ENCODE measurements around the gene OAS2.
A peak's percentile ranks its signal among the peaks of the same experiment; 100 is the strongest.

The OAS2 gene, protein sequence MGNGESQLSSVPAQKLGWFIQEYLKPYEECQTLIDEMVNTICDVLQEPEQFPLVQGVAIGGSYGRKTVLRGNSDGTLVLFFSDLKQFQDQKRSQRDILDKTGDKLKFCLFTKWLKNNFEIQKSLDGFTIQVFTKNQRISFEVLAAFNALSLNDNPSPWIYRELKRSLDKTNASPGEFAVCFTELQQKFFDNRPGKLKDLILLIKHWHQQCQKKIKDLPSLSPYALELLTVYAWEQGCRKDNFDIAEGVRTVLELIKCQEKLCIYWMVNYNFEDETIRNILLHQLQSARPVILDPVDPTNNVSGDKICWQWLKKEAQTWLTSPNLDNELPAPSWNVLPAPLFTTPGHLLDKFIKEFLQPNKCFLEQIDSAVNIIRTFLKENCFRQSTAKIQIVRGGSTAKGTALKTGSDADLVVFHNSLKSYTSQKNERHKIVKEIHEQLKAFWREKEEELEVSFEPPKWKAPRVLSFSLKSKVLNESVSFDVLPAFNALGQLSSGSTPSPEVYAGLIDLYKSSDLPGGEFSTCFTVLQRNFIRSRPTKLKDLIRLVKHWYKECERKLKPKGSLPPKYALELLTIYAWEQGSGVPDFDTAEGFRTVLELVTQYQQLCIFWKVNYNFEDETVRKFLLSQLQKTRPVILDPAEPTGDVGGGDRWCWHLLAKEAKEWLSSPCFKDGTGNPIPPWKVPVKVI

DNA sequence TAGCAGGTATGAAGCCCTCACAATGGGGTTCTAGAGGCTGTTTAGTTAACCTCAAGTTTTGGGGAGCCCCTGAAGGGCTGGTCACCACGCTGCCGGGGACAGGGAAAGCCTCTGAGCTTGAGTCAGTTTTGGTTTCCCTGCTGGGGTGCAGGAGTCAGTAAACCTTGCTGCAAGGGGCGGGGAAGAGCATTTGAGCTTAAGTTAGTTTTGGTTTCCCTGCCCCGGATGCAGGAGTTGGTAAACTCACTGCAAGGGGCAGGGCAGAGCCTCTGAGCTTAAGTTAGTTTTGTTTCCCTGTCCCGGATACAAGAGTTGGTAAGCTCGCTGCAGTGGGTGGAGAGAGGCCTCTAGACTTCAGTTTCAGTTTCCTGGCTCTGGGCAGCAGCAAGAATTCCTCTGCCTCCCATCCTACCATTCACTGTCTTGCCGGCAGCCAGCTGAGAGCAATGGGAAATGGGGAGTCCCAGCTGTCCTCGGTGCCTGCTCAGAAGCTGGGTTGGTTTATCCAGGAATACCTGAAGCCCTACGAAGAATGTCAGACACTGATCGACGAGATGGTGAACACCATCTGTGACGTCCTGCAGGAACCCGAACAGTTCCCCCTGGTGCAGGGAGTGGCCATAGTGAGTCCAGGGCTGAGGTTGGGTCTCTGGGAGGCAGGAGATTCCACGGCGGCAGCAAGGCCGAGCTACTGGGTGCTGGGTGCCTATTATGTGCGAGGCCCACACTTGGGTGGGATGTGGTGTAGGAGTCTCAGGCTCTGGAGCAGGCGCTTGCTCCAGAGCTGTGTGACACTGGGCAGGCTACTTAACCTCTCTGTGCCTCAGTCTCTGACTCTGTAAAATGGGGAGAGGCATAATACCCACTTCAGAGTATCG is at the start of gene OAS2:
Gene OAS2, plus strand, starts transcription at position 357 of the 878 bp plus-strand sequence. Its CDS starts 90 bp downstream, at position 447.
- DNase-seq = peak; percentile 68

DNA sequence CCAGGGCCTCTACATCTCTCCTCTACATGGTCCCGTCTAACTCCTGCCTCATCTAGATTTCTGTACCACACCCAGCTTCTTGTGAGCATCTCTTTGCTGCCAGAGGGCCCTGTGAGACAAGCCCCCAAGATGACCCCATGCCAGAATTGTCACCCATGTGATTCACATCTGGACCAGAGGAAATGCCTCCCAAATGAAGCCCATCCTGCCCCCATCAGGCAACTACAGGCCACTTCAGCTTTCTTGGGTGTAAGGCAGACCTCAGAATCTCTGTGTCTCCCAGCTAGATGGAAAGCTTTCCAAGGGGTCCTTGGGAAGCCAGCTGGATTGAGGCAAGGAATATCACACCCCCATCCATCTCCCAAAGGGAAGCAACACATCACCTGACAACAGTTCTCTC is 49.3 kb upstream of the OAS2 start:
- no peak for DNase-seq

DNA sequence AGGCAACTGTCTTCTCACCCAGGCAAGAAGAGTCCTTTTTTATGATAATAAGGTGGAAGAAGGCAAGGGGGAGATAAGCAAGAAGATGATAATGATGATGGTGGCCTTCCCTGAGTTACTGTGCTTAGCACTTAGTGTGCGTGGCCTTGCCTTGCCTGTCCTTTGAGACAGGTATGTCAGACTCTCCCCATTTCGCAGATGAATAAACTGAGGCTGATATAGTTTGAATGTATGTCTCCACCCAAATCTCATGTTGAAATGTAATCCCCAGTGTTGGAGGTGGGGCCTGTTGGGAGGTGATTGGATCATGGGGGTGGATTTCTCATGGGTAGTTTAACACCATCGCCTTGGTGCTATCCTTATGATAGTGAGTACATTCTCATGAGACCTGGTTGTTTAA is 48.6 kb upstream of the OAS2 start:
- no peak for DNase-seq

DNA sequence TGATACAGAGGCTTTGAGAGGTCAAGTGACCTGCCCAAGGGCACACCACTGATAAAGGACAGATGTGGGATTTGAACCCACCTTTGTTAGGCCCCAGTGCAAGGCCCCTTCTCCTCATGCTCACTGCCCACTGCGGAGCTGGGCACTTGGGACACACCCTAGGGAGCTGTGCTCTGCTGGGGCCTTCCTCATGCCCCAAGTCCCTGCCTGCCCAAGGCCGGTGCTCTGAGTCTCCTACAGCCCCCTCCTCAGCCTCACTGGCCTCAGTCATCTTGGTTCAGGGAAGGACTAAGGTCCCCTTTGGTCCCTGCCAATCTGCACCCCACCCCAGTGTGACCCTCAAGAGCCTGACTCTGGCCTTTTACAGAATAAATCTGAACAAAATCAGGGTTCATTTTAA is 48.0 kb upstream of the OAS2 start:
- no peak for DNase-seq

DNA sequence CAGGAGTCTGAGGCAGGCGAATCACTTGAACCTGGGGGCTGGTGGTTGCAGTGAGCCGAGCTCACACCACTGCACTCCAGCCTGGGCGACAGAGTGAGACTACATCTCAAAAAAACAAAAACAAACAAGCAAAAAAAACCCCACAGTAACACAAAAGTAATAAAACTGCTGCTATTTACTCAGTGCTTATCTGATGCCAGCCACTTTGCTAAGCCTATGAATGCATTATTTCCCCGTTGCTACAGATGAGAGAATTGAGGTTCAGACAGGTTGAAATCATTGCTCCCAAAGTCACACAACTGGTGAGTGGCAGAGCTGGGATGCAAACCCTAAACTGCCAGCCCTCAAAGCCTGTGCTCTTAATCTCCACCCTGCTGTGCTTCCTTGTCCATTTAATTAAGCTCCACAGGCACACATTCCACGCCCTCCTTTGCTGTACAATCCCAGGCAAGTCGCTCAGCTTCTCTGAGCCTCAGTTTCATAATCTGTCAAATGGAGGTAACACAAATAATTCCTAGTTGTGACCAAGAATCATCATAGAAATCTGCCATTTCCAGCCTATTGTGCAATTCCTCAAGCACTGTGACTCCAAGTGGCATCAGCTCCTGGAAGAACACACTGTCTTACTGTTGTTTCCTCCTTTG is 45.7 kb upstream of the OAS2 start:
- DNase-seq = no peak

DNA sequence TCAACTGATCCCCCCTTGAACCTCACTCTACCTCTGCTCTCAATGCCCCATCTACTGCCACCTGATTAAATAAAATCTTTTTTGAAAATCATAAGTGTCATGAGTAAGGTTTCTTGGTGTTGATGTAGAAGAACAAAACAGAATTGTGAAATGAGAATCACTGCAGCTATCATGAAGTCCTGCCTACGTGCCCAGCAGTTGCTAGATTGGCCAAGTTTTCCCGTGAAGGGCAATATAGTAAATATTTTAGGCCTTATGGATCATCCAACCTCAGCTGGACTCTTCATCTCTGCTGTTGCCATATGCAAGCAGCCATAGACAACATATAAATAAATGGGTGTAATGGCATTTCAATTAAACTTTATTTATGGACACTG is 45.2 kb upstream of the OAS2 start:
- no peak for DNase-seq

DNA sequence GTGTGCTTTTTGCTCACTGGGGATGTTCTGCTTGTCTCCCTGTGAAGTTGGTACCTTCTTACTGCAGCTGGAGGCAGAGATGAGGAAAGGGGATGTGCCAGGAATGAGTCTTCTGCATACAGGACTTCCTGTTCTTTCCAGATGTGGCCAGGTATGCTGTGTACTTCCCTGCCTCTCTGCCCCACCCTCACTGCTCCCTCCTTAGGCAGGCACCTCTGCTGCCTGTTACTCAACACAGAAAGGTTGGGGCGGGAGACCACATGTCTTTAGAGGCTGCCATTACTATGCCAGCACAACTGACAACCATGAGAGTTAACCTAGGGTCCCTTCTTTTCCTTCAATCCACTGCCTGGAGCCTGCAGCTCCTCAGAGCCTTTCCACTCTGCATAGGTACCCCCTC is 42.1 kb upstream of the OAS2 start:
- DNase-seq = no peak

DNA sequence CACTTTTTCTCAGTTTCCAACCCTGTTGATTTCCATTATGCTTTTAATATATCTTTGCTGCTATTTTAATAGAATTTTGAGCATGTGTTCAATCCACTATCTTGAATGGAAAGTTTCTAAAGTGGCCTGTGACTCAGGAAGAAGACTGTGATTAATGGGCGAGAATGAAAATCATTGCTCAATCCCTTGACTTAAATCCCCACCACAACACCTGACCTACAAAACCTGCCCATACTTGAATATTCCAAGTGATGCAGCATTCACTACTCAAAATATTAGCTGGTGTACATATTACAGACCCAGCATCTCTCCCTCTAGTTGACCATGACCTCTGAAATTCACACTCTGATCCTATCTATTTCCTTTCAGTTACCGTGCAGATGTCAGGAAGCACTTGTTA is 41.4 kb upstream of the OAS2 start:
- no peak for DNase-seq

DNA sequence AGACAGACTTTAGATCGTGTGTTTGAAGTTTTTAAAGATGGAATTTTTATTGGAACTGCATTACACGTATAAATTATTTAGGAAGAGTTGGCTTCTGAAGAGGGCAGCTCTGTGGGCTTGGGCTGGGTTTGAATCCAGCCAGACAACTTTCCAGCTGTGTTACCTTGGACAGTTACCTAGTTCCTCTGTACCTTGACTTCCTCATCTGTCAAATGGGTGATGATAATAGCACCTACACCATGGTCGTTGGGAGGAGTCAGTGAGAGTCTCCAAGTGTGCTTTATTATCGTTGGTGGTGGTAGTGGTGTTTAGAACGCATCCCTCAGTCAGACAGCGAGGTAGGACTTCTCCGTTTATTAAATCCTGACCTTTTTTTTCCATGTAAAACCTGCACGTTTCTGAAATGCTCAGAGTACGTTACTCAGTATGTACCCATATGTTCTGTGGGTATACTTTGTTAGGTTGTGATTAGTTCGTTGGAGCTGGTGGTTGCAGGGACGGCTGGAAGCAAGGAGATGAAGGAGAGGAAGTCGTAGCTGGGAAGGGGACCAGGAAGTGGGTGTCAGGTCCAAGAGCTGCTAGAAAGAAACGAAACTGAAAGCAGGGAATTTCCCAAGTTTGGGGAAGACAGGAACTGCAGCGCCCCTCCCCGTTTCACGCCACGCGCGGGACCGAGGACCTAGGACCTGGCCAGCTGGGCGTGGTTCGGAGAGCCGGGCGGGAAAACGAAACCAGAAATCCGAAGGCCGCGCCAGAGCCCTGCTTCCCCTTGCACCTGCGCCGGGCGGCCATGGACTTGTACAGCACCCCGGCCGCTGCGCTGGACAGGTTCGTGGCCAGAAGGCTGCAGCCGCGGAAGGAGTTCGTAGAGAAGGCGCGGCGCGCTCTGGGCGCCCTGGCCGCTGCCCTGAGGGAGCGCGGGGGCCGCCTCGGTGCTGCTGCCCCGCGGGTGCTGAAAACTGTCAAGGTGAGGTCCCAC is 40.3 kb upstream of the OAS2 start, which contains the start of gene OAS3:
Gene OAS3, plus strand, starts transcription at position 734 of the 979 bp plus-strand sequence. Its CDS starts 57 bp downstream, at position 791.
- DNase-seq = peak; percentile 58

DNA sequence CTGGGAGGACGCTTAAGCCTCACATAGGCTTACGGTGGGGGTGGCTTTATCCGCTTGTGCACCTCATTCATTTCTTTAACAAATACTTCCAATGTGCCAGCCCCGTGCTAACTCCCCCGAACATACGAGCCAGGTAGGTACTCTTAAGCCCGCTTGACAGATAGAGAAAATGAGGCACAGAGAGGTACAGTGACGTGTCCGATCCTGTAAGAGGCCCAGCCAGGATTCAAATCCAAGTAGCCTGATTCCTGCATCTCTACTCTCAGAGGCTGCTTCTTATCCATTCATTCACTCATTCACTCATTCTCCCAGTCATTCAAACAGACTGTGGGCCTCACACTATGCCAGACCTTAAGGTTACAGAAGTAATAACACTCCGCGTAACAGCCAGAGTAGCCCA is 39.6 kb upstream of the OAS2 start:
- no peak for DNase-seq

DNA sequence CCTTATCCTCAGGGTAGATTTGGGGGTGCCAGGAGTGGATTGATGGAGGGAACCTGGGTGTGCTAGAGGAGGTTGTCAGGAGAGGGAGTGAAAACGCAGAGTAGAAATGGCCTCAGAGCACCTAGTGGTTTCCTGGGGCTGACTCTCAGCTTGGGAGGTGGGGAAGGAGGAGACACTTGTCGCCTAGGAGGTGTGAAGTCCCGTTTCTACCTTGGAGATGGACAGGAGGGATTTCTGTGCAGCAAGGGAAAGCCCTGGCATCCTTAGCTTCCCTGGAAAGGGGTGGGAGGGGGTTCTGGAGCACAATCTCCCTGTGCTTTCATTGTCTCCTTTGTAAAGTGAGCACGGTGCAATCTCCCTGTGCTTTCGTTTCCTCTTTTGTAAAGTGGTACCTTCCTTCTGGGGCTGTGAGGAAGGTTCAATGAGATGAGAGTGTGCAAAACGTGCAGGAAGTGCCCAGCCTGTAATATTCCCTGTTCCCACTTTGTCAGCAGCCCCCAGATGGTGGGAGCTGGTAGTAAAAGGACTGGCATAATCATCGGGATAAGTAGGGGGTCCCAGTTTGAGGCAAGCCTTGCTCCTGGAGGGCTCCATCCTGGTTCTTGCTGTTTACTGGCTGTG is 38.4 kb upstream of the OAS2 start:
- no peak for DNase-seq

DNA sequence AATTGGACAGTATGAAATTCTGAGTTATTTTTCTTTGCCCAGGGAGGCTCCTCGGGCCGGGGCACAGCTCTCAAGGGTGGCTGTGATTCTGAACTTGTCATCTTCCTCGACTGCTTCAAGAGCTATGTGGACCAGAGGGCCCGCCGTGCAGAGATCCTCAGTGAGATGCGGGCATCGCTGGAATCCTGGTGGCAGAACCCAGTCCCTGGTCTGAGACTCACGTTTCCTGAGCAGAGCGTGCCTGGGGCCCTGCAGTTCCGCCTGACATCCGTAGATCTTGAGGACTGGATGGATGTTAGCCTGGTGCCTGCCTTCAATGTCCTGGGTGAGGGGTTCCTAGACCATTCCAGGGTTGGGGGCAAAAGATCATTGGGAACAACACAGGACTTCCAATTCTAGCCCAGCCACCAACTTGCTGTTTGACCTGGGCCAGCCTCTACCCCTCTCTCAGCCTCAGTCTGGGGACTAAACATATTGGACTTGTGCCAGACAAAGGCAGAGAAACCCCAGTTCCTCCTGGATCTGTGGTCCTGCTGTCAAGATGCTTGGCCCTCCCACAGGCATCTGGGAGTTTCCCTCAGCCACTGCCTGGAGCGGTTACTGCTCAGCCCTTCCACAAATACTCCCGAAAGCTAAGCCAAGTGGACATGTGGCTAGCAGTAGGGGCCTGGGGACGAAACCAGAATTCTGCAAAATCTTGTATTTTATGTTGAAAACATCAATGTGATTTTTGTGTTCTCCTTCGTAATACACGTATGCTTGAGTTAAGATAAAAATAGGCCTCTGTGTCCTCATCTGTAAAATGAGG is 36.6 kb upstream of the OAS2 start:
- no peak for DNase-seq

DNA sequence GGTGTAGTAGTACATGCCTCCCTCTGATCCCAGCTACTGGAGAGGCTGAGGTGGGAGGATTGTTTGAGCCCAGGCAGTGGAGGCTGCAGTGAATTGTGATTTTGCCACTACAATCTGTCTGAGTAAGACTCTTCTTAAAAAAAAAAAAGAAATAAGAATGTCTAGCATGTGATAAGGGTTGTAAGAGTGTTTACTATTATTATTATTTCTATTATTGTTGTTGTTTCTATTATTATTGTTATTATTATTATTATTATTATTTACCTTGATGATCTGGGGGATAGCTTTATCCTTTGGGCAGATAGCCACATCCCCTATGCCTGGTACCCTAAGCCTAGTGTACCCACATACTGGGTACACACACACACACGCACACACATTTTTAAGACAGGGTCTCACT is 35.7 kb upstream of the OAS2 start:
- no peak for DNase-seq

DNA sequence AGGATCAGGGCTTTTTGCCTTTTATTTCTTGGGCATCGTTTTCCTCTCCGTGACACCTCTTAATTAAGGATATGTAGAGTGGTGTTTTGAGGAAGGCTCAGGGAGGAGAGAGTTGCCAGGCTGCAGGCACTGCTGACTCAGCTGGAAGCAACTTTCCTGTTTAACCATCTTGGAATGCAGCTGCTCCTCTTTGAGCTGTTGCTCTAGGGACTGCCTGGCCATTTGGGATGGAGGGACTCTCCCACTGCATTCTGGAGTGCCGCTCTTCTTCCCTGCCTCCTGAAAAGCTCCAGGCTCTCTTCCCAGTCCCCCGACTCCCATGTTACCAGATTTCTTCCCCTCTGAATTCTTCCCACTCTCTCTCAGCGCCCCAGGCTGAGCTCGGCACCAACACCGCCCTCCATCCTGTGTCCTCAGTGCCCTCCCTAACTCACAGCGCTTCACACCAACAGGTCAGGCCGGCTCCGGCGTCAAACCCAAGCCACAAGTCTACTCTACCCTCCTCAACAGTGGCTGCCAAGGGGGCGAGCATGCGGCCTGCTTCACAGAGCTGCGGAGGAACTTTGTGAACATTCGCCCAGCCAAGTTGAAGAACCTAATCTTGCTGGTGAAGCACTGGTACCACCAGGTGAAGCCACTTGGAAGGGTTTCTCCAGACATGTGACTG is 34.2 kb upstream of the OAS2 start:
- DNase-seq = no peak

DNA sequence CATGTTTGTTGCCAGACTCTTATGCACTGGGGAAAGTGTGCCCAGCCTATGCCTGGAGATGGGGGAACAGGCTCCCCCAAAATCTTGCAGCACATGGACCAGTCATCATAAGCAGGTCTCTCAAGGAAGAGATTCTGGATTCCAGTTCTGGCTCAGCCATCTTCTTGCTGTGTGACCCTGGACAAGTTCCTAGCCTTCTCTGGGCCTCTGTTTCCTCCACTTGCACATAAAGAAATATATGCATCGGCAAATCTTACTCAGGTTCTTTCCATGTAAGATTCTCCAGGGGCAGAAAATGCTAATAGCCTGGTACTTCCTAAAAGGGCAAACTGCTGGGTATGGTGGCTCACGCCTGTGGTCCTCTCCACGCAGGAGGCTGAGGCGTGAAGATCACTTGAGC is 32.8 kb upstream of the OAS2 start:
- no peak for DNase-seq

DNA sequence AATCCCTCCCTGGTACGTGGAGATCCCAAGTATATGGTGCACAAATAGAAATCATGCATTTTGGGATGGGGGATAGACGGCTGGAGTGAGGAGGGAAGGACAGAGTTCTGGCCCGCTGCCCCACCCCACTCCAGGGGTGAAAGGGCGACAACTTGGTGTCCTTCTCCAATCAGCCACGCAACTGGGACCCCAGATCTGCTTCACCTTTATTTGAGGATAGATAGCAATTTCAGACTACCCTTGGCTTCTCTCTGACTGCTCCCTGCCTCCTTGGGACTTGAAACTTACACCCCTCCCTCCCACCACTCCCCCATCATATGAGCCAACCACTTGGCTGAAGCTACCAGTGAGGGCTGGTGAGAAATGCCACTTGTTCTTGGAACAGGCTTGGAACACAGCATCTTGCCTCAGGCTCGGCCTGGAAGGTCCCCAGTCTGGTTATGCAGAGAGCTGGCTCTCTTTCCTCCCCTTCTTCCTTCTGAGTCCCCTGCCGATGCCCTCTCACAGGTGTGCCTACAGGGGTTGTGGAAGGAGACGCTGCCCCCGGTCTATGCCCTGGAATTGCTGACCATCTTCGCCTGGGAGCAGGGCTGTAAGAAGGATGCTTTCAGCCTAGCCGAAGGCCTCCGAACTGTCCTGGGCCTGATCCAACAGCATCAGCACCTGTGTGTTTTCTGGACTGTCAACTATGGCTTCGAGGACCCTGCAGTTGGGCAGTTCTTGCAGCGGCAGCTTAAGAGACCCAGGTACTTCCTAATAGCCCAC is 31.9 kb upstream of the OAS2 start:
- no peak for DNase-seq

DNA sequence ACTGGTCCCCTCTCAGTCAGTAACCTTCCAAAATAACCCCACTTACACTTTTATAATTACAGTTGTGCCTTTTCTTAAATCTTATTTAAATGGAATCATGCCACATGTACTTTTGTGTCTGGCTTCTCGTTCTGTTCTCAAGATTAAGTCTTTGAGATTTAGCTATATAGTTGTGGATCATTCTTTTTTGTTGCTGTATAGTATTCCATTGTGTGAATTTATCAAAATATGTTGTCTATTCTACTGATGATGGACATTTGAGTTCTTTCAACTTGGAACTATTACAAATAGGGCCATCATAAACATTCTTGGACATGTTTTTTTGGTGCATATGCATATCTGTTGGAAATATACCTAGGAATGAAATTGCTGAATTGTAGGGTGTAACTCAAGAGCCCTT is 31.0 kb upstream of the OAS2 start:
- no peak for DNase-seq

DNA sequence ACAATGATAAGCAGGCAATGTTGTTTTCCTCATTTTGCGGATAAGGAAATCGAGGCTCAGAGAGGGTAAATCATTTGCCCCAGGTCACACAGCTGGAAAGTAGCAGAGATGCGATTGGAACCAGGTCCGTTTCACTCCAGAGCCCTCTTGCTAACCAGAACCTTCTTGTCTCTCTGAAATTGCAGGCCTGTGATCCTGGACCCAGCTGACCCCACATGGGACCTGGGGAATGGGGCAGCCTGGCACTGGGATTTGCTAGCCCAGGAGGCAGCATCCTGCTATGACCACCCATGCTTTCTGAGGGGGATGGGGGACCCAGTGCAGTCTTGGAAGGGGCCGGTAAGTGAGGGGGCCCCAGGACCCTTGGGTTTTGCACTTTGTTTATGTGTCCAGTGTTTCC is 30.6 kb upstream of the OAS2 start:
- DNase-seq = no peak

DNA sequence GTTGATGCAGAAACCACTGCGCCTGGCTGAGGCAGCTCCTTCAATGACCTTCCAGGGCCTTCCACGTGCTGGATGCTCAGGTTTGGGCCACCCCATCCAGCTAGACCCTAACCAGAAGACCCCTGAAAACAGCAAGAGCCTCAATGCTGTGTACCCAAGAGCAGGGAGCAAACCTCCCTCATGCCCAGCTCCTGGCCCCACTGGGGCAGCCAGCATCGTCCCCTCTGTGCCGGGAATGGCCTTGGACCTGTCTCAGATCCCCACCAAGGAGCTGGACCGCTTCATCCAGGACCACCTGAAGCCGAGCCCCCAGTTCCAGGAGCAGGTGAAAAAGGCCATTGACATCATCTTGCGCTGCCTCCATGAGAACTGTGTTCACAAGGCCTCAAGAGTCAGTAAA is 29.5 kb upstream of the OAS2 start:
- no peak for DNase-seq
